NB4 (cell line): ENCODE data around the gene SCPEP1.
"Not testable (repeated sequence)": the region's sequence is repeated elsewhere in the genome, so short reads cannot be mapped to it uniquely, and the experiment has no call there.

Experiments used
- DNase-seq: peaks from one replicate; pipeline ENCODE4 v3.0.0; 2010; ENCODE audit warnings: low read depth
- H3K4me3 ChIP-seq: one replicate; pipeline ENCODE4 v1.5.1; 2011; ENCODE audit warnings: mild to moderate bottlenecking, low read depth, low read length, moderate library complexity
- CTCF ChIP-seq: IDR thresholded peaks from one replicate; pipeline ENCODE4 v1.5.1; 2012; ENCODE audit warnings: low read depth, low read length
- MAX ChIP-seq: IDR thresholded peaks from 2 replicates; pipeline ENCODE4 v1.6.1; 2011; ENCODE audit warnings: low read depth, low read length
- MYC ChIP-seq: IDR thresholded peaks from 2 replicates; pipeline ENCODE4 v1.6.1; 2011; ENCODE audit warnings: low read depth, low read length
- POLR2A ChIP-seq: IDR thresholded peaks from 2 replicates; pipeline ENCODE4 v1.6.1; 2011; ENCODE audit warnings: mild to moderate bottlenecking; ENCODE audit not compliant: insufficient read length; ENCODE audit errors: extremely low read depth

The SCPEP1 gene

DNA sequence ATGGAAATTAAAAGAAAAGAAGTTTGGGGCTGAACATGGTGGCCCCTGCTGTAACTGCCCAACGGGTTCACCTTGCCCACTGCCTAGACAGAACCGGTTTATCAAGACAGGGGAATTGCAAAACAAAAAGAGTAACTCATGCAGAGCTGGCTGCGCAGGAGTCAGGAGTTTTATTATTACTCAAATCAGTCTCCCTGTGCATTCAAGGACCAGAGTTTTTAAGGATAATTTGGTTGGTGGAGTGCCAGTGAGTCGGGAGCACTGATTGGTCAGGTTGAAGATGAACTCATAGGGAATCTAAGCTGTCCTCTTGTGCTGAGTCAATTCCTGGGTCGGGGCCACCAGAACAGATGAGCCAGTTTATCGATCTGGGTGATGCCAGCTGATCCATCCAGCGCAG, 4.4 kb upstream of the SCPEP1 start:
- H3K4me3 ChIP-seq = no peak overlapping the region
- DNase-seq = no peak

DNA sequence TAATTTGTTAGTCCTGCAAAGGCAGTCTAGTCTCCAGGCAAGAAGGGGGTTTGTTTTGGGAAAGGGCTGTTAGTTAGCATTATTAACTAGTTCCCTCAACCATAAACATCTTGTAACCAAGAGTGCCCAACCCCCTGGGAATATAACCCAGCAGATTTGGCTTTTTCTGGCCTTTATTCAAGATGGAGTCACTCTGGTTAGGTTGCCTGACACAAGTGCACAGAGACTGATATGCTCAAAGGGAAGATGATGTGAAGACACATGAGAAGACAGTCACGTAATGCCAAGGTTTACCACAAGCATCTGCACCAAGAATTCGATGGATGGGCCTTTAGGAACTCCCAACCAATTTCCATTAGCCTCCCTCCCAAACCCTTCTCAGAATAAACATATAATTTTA, 3.9 kb upstream of the SCPEP1 start:
- no peak overlapping the region for H3K4me3 ChIP-seq
- TF ChIP-seq MAX (no peak), POLR2A (no peak), CTCF (no peak), MYC (no peak)
- DNase-seq = no peak

More for the DNA sequence above, 4.4 kb upstream of the SCPEP1 start:
- no peak for TF ChIP-seq POLR2A

GRCh38 chr17:56975656-56976055, 2.3 kb upstream of the SCPEP1 start:
- DNase-seq = no peak
- no peak for TF ChIP-seq MYC
- TF ChIP-seq MAX = no peak
- TF ChIP-seq CTCF = no peak
- TF ChIP-seq POLR2A = no peak
- H3K4me3 ChIP-seq = no peak overlapping the region

DNA sequence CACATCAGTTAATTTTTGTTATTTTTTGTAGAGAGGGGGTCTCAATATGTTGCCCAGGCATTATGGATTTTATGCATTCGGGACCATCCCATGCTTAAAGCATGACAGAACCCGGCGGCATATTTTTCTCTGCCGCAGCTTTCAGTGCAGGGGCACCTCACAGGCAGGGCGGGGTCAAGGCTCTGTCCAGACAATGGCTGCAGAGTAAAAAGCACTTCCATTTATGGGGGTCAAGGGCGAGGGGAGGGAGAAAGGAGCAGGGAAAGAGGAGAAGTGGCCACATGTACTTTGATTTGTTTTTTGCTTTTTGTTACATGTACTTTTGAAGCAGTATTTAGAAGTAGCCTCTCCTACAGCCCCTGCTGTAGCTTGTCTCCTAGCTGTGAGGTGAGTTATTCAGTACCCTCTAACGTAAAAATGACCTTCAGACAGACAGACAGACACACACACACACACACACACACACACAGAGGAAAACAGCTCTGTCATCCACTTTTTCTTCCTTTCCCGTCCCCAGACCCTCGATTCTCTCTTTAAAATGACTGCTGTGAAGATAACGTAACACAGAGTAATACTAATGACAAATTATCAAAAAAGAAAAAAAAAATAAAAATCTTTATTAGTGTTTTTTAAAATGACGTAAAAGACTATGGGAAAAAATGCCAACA, 856 bp upstream of the SCPEP1 start:
- peak overlapping the region; percentile 74 for H3K4me3 ChIP-seq

DNA sequence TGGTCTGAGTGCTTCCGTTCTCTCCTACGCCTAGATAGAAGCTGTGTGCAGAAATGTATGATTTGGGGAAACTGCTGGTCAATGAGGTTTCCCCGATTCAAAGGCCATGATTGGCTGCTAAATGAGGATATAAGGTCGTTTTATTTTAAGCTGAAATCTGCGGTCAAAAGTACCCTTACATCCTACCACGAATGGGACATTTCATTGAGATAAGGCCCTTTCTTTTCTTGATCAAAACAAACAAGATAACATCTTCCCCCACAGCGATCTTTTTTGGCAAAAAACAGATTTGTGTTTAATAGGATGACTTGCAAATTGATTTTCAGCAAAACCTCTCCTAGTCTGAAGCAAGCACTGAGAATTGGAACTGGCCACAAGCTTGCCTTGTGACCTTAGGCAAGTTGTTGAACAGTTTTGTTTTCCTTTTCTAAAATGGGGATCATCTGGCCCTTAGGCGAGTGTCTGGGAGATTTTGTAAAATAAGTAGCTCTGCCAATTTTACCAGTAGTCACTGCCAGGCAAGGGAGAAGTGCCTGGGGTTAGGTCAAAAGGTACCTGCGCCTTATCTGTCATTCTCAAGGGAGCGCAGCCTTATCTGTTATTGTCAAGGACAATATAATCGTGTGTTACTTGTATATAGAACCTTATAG, 635 bp downstream of the SCPEP1 start:
- TF ChIP-seq MYC (no peak), CTCF (no peak), POLR2A (no peak), MAX (no peak)
- peak; percentile 66 for DNase-seq
- peak overlapping the region; percentile 83 for H3K4me3 ChIP-seq

More for the DNA sequence above, 856 bp upstream of the SCPEP1 start:
- DNase-seq = no peak
- TF ChIP-seq MAX = no peak
- no peak for TF ChIP-seq POLR2A
- no peak for TF ChIP-seq CTCF
- TF ChIP-seq MYC = no peak

GRCh38 chr17:56979091-56979480, 1.2 kb downstream of the SCPEP1 start:
- peak; percentile 44 for DNase-seq
- peak overlapping the region; percentile 83 for H3K4me3 ChIP-seq
- TF ChIP-seq POLR2A (no peak), MYC (no peak), MAX (no peak), CTCF (no peak)

- peak overlapping the region; percentile 83 for H3K4me3 ChIP-seq
- not testable (repeated sequence) for DNase-seq
Measured at GRCh38 chr17:56980526-56980925, 2.6 kb downstream of the SCPEP1 start.
